PFSK-1 (cell line): Measurements from ENCODE around the gene IL1RAPL2.

ENCODE experiments used
- POLR2AphosphoS5 ChIP-seq: IDR thresholded peaks from 2 replicates; pipeline ENCODE4 v1.6.1; 2012; ENCODE audit warnings: low read depth, mild to moderate bottlenecking, control low read depth, low read length, moderate library complexity
- REST ChIP-seq, 2 experiments: IDR thresholded peaks; 2 replicates each; pipeline versions ENCODE4 v1.6.1 to v1.8.0; 2011 to 2012; ENCODE audit warnings: low read depth in 2 of 2, low read length in 2 of 2, control low read depth in 1 of 2, inconsistent platforms in 1 of 2, mild to moderate bottlenecking in 1 of 2, moderate library complexity in 1 of 2; ENCODE audit not compliant: insufficient read depth in 1 of 2
- TAF1 ChIP-seq: IDR thresholded peaks from 2 replicates; pipeline ENCODE4 v1.6.1; 2012; ENCODE audit warnings: low read length, control low read depth, borderline replicate concordance; ENCODE audit not compliant: insufficient read depth

- TF ChIP-seq REST (IDR thresholded peaks at IDR 0.05; ENCODE audit: insufficient read depth in 1 of 2, low read depth in 2 of 2, low read length in 2 of 2) (no peak), TAF1 (no peak), POLR2AphosphoS5 (no peak)
These were observed 1137.9 kb downstream of the IL1RAPL2 start for GRCh38 chrX:105703876-105704275.
